HG02588 (cell line): ENCODE measurements around the gene LRRC75B.
"Not testable (repeated sequence)": the region's sequence is repeated elsewhere in the genome, so short reads cannot be mapped to it uniquely, and the experiment has no call there.

ENCODE experiments used
- ATAC-seq: cut with Tn5 transposase; IDR thresholded peaks from one replicate; pipeline ENCODE4 v1.9.1; 2021; ENCODE audit warnings: mild to moderate bottlenecking, moderate library complexity; ENCODE audit not compliant: unreplicated experiment

LRRC75B gene

DNA sequence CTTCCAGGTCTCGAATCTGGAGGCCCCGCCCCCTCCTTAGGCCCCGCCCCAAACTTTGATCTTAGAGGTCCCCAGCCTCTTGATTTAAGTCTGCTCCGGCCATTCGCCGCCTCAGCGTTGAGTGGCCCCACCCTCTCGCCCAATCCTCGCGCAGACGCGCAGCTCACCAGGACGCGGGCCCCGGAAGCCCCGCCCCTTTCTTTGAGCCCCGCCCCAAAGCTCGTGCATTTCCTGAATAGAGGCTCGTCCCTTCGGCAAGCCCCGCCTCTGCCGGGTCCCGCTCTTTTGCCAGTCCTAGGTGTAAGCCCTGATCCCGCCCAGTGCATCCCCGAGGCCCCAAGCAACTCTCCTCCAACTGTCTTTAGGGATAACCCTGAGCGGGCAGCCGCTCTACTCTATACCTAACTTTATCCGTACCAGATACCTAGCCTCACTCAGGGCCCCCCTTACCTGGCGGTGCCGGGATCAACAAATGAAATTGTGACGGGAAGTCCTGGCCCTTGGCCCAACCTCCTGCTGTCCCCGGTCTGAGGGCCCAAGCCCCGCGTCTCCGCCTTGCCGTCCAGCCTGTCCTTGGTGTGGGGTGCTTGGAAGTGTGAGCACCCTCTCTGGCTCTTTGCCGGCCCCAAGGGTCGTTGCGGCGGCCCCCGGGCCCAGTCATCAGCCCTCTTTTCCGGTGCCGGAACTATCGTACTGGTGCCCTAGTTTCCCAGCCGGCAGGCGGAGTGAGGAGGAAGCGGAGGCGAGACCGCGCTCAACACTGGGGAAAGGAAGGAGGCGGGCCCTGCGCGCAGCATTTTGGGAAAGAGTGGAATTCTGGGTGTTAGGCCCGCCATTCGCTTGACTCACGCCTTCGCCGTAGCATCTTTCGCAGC is 37.5 kb downstream of the LRRC75B start, which contains the start of gene SNRPD3:
TSS of gene SNRPD3 (plus strand) at position 835 of the 875 bp plus-strand sequence. CDS start 1,676 bp downstream, outside the sequence.
- ATAC-seq, result peak; percentile 73

DNA sequence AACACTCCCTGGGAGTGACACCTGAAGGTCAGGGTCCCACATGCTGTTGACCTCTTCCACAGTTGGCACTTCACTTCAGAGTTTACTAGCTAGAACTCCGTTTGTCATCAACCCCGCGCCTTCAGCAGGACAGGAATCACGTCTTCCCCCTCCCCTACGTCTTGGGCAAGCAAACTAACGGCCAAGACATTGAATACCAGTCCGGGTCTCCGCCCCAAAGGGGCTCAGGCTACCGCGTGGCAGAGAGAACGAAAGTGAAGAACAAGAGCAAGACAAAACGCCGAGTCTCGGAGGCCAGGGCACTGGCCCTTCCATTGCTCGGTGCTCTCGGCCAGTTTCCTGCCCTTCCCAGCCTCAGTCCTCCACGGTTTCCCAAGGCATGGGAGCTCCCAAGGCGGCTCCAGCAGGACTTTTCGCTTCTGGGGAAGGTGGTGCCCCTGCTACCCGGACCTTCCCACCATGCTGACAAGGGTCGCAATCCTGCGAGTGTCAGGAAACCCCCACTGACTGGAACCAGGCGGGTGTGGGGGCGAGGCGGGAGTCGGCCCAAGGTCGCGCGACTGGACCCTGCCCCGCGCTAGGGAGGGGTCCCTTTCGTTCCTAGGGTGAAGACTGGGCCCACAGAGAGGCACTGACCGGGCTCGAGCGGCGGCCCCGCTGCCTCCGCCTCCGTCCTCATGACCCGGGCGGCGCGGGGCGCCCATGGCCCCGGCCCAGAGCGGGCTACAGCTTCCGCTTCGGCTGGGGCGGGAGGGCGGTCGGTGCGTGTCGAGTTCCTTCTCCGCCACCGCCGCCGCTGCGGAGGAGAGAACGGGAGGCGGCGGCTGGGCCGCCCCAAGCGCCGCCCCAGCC is 38.3 kb downstream of the LRRC75B start, which contains the start of gene GUCD1:
TSS of gene GUCD1 (minus strand) at position 826 of the 852 bp plus-strand sequence. CDS start at position 679, 147 bp downstream.
- ATAC-seq, result no peak

DNA sequence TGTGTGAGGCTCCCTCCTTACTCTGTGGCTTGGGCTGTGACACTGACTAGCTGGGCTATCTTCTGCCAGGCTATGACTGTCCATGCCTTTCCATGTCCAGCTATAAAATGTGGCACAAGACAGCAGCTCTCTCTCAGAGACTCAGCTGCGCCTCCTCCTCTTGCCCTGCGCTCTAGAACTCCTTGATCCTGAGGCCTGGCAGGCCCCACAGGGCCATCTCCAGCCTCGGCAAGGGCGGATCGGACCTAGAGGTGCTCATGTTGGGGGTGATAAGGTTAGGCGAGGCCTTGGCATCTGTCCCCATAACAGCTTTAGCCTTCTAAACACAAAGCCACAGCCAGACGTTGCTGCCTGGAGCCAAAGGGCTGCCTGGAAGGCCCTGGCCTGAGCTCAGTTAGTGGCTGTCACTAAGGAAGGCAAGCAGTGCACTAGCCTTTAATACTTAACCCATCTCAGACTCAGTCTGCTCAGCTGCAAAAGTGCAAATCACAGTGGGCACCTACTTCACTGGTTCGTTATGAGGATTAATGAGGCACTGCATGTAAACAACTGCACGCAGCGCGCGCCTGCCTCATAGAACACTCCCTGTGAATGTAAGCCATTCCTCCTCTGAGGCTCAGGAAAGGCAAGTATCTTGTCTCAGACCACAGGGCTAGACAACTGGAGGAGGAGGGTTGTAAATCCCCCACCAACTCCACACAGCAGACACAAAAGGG is 39.1 kb downstream of the LRRC75B start:
- ATAC-seq, result no peak

DNA sequence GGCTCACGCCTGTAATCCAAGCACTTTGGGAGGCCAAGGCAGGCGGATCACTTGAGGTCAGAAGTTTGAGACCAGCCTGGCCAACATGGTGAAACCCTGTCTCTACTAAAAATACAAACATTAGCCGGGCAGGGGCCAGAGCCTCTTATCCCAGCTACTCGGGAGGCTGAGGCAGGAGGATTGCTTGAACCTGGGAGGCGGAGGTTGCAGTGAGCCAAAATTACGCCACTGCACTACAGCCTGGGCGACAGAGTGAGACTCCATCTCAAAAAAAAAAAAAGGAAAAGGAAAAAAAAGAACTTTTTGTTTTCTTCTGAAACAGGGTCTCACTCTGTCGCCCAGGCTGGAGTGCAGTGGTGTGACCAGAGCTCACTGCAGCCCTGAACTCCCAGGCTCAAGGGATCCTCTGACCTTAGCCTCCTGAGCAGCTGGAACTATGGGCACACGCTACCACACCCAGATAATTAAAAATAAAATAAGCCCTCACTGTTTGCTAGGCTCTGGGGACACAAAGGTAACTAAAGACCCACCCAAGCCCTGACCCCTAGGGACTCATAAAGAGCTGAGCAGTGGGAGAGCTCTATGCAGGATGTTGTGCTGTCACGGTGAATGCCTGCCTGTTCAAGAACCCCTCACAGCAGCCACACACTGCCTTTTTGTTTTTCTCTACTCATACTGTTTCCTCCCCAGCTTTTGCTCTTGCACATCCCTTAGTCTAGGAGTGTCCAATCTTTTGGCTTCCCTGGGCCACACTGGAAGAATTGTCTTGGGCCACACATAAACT is 40.2 kb downstream of the LRRC75B start:
- not testable (repeated sequence) for ATAC-seq

DNA sequence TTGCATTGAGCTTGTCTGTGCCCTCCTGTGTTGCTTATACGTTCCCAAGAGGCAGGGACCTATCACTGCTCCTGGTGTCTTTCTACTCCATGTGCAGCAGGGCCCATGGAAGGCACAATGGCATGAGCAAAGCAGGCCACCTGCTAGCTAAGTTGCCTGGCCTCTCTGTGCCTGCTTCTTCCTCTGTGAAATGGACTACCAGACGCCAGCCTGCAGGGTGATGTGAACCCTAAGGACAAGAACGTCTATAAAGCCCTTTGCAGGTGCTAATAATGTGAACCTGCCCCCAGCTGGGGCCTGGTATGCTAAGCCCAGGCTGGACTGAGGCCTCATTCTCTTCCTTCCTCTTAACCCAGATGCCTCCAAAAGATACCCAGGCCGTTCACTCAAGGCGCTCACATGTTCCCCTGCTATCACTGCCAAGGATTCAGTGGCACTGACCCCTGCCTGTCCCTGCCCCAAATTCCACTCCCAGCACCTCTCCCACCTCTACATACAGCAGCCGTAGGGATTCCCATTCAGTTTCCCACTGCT is 41.9 kb downstream of the LRRC75B start:
- ATAC-seq, result no peak

DNA sequence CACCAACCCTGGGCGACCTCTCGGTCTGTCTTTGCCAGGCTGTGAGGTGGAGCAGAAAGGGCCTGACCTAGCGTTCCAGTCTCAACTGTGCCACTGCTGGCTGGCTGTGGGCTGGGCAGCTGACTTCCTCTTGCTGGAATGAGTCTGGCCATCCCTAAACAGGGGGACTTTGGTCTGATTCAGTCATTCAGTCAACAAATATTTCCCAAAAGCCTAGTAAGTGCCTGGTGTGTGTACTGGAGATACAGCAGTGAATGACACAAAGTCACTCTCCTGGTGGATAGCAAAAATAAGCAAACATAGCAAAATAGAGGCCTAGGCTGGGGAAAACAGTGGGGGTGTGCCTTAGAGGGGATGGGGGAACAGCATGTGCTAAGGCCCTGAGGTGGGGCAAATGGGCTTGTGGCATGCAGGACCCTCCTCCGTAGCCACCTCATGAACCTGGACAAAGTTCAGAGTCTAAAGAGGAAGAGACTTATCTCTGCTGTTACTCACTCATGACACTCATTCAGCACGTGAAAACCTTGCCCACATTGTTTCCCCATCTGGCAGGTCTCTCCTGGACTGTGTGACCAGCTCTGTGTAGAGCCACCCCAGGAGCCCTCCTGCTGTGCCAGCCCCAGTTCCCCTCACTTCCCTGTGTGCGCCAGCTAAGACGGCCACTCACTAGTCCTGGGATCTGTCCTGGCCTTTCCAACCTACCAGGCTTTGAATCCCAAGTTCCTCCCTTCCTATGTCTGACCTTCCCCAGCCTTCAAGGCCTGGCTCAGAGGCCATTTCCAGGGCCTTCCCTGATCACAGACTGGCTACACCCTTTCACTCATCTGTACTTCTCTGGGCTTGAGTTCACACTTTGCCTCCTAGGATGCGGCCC is 42.6 kb downstream of the LRRC75B start:
- no peak for ATAC-seq

DNA sequence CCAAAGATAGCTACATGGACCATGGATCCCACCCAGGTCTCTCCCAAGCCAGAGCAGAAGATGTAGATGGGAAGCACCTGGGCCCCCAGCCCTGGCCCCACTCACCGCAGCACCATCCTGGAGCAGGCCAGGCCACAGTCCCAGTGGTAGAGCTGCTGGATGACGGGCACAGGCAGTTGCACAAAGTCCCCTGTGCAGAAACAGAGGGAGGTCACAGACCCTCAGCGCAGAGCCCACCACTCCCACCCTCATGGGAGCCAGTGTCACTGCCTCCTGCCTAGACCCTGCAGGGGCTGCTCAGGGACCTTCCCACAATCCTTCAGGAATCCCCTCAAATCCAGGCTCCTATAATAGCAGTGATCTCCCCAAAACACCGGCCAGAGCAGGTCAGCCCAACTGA is 44.1 kb downstream of the LRRC75B start:
- ATAC-seq, result no peak

DNA sequence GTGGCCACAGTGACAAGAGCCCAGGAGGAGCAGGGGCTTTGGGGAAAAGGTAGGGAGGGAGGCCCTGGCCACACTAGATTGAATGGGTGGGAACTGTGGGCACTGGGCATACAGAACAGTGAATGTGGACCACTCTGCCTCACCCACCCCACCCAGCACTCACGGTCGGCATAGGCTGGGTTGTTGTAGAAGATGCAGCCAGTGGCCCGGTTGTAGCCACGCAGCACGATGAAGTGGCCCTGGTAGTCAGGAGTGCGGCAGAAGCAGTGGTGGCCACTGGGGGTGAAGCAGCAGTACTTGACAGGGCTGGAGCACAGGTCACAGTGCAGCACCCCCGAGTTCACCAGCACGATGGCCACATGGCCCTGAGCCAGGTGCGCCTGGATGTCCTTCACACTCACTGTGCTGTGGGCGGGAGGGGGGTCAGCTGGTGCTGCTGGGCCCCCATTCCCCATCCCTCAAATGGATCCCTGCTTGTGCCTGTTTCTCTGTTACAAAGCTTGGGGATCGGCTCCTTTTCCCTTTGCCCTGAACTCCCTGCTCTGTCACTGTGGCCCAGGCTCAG is 49.1 kb downstream of the LRRC75B start:
- ATAC-seq, result no peak

DNA sequence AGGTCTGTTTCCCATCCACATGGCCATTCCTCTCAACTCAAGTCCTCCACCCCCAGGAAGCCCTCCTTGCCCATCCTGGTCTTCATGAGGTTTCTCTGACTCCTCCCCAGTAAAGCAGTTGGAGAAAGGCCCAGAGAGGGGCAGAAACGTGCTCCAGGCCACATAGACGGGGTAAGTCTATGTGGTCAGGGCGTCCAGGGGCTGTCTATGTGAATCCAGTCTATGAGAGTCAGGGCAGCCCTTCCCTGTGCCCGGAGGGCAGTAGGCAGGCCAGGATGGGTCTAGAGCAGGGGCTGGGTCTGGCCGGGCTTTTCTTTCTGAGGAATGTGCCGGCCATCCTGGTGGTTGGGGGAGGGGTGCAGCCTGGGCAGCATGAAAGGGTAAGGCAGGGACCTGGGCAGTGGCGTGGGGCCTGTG is 49.7 kb downstream of the LRRC75B start:
- ATAC-seq, result no peak

DNA sequence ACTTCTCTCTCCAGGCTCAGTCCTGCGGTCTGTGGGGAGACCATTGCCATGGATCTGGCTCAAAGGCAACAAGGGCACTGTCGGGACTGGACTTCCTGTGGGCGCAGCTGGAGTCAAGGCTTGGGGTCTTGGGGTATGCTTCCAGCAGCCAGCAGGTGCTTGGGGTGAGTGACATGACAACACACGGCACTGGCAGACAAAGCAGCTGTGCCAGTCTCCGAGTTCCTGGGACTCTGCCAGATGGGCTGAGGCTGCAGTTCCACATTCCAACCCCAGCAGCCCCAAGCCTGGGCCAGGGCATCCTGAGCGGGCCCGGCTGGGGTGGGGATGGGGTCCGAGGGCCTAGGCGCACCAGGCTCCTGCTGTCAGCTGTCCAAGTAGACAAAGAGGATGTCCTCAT is 50.2 kb downstream of the LRRC75B start:
- no peak for ATAC-seq

DNA sequence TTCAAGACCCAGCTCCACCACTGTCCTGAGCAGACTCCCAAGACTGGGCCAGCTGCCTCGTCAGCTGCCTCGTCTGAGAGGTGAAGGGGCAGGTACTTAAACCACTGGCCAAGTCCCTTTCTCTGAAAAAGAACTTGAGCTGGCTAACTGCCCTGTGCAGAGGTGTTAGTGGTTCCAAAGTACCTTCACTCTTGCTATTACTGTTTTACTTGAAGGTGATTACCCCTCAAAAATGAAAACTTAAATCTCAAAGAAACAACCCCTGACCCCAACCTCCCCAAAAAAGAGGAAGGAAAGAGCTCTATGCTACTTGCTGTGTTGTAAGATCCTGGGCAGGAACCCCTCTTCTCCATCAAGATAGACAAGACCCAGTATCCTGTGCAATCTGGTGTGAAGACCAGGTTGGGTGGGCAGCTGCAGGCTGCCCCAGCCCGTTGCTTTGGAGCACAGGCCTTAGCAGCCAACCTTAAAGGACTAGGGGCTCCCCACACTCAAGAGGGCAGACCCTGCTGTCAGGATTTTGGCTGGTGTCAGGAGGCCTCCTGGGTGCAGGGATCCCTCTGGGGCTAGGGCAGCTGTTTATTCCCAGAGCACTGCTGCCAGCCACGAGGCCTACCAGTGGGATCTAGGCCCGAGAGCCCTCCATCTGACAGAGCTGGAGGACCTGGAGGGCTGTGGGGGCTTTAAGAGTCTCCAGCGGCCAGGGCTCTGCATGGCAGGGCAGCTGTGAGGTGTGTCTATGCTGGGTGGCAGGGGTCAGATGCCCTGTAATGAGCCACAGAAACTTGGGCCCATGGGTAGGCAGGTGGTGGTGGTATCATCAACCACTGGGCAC is 51.0 kb downstream of the LRRC75B start:
- ATAC-seq, result no peak

DNA sequence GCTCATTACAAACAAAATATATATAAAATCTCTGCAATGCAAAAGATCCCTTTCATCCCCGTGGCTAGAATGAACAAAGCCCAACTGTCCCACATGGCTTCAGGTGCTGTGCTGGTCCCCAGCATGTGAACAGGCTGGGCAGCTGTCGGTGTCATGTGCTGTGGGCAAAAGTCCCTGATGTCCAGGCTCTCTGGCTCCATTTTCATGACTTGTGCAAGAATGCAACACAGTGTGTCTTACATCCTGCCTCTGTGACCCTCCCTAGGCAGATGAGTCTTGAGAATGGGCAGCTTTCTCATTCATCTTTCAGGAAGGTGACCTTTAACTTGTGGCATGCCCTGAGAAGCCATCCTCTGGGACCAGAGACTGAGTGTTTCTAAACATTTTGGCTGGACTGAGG is 52.4 kb downstream of the LRRC75B start:
- ATAC-seq, result no peak

DNA sequence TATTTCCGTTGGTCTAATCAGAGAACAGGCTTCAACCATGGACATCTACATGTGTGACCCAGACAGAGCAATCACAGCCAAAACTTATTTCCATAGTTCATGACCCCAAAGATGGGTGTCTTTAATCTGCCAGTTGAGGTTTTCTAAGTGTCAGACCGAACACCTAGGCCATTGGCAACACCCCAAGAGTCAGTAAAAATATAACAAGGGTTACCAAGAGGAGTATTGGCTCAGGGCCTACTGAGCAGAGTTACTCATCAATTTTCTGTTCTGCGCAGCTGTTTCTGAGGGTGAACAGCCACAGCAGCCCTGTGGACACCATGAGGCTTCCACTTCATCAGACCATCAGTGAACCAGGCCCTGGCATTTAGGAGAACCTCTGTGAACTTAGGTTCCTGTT is 56.8 kb downstream of the LRRC75B start:
- ATAC-seq, result no peak
